Measurements from ENCODE around the gene RALGAPB.

GRCh38 chr20:38589967-38590675 is 117.5 kb downstream of the RALGAPB start:
- TF ChIP-seq MAX (IDR thresholded peaks at IDR 0.05): no peak
- TF ChIP-seq ATF3 (IDR thresholded peaks at IDR 0.05): no peak
- no peak for TF ChIP-seq REST (IDR thresholded peaks at IDR 0.05; ENCODE audit: low read depth)
- no peak for TF ChIP-seq CTCF (IDR thresholded peaks at IDR 0.05 in 2 of 3, conservative IDR thresholded peaks at IDR 0.05 in 1 of 3; ENCODE audit: borderline replicate concordance in 1 of 3, insufficient read depth in 1 of 3, low read depth in 2 of 3, low read length in 2 of 3)
- TF ChIP-seq ZBTB33 (IDR thresholded peaks at IDR 0.05; ENCODE audit: extremely low read depth, insufficient replicate concordance, low read length): no peak

Measured in HCT116 (cell line).